MM.1S (cell line): ENCODE data around the gene FNTB.

Source experiments
- CTCF ChIP-seq: fragments of 300-600 bp; sonication (generic); IDR thresholded peaks from 2 replicates; pipeline ENCODE4 v1.5.1; 2016; ENCODE audit warnings: antibody characterized with exemption, low read length, mixed read lengths
- EZH2phosphoT487 ChIP-seq: fragments of 300-600 bp; sonication (generic); IDR thresholded peaks from 2 replicates; pipeline ENCODE4 v1.6.1; 2018; ENCODE audit warnings: antibody characterized with exemption, low read length

GRCh38 chr14:65084554-65085505 lies 98.1 kb downstream of the FNTB start:
- no peak for TF ChIP-seq EZH2phosphoT487
- TF ChIP-seq CTCF = no peak
